ENCODE results near the gene ULK4.

DNA sequence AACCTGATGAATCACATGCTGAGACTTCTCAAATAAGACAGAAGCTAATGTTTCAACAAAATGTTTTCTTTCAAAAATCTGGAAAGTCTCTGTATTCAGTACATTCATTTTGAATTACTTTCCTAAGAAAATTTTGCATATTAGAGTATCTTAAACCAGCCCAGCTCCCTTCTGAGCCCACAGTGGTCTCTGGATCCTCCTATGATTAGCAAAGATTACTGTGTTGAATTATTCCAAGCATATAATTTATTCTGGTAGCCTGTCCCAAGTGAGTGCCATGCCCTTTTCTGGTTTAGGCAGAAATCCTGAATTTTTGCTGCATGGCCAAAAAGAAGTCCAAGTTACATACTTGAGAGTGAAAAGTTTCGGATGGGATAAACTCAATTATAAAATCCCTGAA, 483.6 kb downstream of the ULK4 start:
- TF ChIP-seq EZH2phosphoT487 (IDR thresholded peaks at IDR 0.05; ENCODE audit: borderline replicate concordance, low read depth) (no peak), NRF1 (IDR thresholded peaks at IDR 0.05; ENCODE audit: low read depth, low read length) (no peak), YY1 (IDR thresholded peaks at IDR 0.05; ENCODE audit: low read depth) (no peak), SMC3 (IDR thresholded peaks at IDR 0.05; ENCODE audit: low read depth, low read length) (no peak), CHD2 (IDR thresholded peaks at IDR 0.05; ENCODE audit: low read length, partially characterized antibody) (no peak), RCOR1 (IDR thresholded peaks at IDR 0.05; ENCODE audit: low read length) (no peak), RAD21 (IDR thresholded peaks at IDR 0.05; ENCODE audit: low read length) (no peak), POLR2AphosphoS5 (IDR thresholded peaks at IDR 0.05; ENCODE audit: low read depth, low read length) (no peak), EP300 (IDR thresholded peaks at IDR 0.05; ENCODE audit: borderline replicate concordance in 1 of 2, low read depth in 1 of 2, low read length in 1 of 2) (no peak), SIN3A (IDR thresholded peaks at IDR 0.05; ENCODE audit: borderline replicate concordance, low read depth, low read length) (no peak), TCF12 (IDR thresholded peaks at IDR 0.05) (no peak)
- TF ChIP-seq, protein P1, sequence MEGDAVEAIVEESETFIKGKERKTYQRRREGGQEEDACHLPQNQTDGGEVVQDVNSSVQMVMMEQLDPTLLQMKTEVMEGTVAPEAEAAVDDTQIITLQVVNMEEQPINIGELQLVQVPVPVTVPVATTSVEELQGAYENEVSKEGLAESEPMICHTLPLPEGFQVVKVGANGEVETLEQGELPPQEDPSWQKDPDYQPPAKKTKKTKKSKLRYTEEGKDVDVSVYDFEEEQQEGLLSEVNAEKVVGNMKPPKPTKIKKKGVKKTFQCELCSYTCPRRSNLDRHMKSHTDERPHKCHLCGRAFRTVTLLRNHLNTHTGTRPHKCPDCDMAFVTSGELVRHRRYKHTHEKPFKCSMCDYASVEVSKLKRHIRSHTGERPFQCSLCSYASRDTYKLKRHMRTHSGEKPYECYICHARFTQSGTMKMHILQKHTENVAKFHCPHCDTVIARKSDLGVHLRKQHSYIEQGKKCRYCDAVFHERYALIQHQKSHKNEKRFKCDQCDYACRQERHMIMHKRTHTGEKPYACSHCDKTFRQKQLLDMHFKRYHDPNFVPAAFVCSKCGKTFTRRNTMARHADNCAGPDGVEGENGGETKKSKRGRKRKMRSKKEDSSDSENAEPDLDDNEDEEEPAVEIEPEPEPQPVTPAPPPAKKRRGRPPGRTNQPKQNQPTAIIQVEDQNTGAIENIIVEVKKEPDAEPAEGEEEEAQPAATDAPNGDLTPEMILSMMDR (IDR thresholded peaks at IDR 0.05) = no peak
- TF ChIP-seq, protein P2, sequence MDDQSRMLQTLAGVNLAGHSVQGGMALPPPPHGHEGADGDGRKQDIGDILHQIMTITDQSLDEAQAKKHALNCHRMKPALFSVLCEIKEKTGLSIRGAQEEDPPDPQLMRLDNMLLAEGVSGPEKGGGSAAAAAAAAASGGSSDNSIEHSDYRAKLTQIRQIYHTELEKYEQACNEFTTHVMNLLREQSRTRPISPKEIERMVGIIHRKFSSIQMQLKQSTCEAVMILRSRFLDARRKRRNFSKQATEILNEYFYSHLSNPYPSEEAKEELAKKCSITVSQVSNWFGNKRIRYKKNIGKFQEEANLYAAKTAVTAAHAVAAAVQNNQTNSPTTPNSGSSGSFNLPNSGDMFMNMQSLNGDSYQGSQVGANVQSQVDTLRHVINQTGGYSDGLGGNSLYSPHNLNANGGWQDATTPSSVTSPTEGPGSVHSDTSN (IDR thresholded peaks at IDR 0.05) = no peak
